LNCAP (cell line): ENCODE data around the gene DSG1.

Source experiments
- CTCF ChIP-seq: fragments of 450-650 bp; IDR thresholded peaks from 2 replicates; pipeline ENCODE4 v1.5.1; 2017; ENCODE audit warnings: mild to moderate bottlenecking

The DSG1 gene

GRCh38 chr18:31317860-31318259 lies at the start of gene DSG1:
DSG1 (plus strand) TSS chr18:31318160; CDS start chr18:31318301, 141 bp downstream.
- no peak for TF ChIP-seq CTCF

DNA sequence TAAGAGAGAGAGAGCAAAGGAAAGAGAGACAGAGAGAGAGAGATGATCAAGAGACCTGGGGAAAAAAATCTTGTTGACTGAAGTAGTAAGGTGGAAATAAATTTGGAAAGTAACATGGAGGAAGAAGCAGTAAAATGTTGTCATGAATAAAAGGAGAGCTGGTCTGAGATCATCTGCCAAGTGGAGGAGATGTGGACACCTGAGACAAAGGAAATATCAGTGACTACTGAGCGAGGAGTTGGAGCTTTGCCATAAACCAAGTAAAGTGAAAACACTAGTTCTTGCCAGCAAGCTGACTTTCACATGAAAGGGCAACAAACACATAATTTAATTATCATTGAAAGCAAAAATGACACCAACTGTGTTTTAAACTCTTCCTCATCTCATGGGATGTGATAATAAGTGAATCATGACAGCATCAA lies 49.0 kb upstream of the DSG1 start:
- TF ChIP-seq CTCF, result no peak

DNA sequence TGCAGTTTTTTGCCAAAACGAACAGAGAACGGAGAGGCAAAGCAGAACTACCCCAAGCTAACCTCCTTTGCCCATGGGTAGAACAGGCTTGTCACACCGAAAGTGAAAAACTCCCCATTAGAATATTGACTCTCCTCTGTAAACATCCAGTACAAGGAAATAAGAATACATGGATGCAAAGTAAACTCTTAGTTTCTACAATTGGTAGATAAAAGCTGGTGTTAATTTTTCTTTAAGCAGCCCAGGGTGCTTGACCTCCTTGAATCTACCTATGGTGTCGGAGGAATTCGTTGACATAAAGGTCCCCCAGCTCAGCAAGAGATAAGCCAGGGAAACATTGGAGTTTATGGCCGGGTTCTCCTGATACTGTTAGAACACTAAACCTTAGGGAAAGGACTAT lies 48.4 kb upstream of the DSG1 start:
- no peak for TF ChIP-seq CTCF

DNA sequence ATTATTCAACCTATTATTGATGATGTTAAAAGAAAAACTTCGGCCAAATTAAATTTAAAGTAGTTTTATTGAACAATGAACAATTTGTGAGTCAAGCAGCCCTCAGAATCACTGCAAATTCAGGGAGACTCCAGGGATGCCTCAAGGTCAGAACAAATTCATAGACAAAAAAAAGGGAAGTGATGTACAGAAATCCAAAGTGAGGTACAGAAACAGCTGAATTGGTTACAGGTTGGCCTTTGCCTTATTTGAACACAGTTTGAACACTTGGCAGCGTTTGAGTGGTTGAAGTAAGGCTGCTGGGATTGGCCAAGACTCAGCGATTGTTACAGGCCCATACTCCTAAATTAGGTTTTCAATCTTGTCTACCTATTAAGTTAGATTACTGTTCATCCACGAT lies 47.4 kb upstream of the DSG1 start:
- no peak for TF ChIP-seq CTCF

DNA sequence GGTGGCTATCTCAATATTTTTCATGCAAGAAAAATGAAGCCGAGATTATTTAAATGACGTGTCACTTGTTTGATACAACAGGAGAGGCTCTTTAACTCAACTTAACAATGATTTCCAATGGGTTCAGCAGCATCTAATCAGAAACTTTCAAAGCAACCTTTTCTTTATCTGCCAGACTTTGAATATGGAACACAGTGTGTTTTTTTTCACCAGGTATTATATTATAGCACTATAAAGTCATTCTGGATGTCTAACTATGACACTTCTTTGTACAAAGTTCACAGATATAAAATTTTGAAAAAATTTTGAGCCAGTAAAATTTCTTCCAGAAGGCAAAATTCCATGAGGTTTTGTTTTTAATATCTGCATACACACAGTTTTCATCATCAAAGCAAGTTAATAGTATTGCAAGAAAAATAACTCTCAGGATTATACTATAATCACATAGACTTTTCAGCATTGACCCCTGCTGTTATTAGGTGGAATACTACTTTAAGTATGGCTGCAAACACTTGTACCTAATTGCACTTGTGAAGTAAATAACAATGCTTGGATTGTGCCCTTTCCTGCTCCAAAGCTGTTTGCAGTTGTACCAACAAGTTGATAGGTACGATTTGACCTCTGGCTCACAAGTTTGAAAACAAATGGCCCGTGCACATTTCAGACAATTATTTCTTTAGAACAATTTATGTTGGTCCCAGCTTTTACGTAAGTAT lies 44.0 kb upstream of the DSG1 start:
- no peak for TF ChIP-seq CTCF

GRCh38 chr18:31274931-31275330 lies 43.0 kb upstream of the DSG1 start:
- no peak for TF ChIP-seq CTCF

- TF ChIP-seq CTCF, result no peak
These were observed 42.1 kb upstream of the DSG1 start for GRCh38 chr18:31275722-31276463.
